UCSD-AML1 (cell line): ENCODE data around the gene C9orf85.
A peak's percentile ranks its signal among the peaks of the same experiment; 100 is the strongest.
"Not testable (repeated sequence)": the region's sequence is repeated elsewhere in the genome, so short reads cannot be mapped to it uniquely, and the experiment has no call there.

ENCODE experiments used
- DNase-seq: peaks from one replicate; lab custom pipeline; 2025; ENCODE audit not compliant: unreplicated experiment; lab: John Stamatoyannopoulos, UW

The C9orf85 gene

DNA sequence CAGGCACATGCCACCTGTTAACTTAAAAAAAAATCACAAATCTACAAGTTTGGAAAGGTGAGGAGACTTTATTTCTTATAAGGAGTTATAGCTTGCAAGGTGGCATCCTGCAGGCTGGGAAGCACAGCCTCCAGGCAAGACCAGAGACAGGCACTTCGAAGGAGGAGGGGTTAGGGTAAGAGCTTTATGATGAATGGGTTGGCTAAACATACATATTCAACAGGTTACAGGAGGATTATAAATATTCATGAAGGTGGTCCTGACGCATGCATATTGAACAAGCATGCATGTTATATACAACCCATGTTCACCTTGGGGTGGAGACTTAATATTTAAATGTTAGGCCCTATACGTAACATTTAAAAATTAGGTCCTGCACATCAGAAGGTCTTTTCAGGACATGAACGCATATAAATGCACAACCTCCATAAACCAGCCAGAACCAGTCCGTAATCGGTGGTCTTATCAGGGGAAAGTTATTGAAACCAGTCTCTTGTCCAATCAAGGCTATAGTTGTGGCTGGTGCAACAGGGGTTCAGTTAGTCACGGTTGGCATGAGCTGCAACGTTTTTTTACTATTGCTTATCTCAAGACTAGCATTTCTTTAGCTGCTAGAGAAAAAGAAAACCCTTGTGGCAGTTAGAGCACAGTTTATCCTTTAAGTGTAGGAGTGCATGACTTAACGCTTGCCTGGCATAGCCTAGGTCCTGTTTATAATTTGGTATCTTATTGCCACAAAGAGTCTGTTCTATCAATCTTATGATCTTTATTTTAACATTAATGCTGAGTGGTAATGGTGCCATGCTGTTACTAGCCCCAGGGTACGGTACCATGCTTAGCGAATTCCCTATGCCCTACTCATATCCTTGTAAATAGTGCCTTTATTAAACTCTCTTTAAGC is 76.3 kb downstream of the C9orf85 start:
- DNase-seq: no peak

DNA sequence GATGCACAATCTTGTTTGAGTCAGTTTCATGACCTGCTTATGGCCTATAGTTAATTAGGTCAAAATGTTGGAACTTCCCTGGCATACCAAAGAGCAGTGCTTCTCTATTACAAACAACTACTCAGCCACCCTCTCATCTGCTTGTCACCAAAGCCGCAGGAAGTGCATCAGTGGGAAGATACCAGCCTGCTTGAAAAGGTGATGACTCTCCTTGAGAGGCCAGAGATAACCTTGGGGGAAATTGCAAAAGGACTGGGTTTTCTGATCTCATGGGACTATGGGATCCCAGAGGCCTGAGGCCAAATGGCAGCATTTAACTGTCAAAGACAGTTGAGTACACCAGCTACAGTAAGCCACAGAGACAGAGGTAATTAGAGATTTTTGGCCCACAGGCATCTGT is 79.0 kb downstream of the C9orf85 start:
- no peak for DNase-seq

DNA sequence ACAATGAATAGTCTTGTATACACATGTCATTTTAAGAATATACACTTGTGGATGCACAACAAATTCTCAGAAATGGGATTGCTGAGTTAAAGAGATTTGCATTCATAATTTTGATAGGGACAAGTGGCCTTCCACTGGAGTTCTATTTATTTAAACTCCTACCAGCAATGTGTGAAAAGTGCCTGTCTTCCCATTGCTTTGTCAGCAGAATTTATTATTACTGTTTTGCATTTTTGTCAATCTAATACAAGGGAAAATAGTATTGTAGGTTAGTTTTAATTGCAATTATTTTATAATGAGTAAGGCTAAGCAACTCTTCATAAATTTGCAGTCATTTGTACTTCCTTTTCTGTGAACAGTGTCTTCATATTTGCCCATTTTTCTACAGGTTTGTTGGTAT is 94.0 kb downstream of the C9orf85 start:
- DNase-seq: no peak

DNA sequence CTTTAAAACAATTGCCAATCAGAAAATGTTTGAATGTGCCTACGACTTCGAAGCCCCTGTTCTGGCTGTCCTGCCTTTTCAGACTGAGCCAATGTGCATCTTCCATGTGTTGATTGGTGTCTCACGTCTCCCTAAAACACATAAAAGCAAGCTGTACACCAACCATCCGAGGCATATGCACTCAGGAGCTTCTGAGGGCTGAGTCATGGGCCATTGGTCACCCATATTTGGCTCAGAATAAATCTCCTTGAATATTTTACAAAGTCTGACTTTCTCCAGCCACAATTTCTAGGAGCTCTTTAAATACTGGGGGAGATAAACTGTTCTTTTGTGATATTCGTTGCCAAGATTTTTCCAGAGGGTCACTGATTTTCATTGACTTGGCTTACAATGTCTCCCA is 95.1 kb downstream of the C9orf85 start:
- no peak for DNase-seq

DNA sequence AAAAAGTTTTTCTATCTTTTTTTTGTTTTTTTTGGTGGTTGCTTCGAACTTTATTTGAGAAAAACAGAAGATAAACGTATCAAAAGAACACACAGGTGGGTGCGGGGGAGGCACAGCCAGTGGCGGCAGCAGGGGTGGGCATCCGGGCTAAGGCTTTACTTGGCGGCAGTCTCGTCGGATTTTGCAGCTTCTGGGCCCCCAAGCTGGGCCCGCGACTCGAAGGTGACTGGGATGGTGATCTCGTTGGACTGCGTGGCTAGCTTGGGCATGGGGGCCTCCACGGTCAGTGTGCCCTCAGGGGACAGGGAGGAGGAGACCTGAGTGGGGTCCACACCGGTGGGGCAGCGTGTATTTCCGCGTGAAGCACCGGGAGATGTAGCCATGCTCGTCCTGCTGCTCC is 96.3 kb downstream of the C9orf85 start:
- not testable (repeated sequence) for DNase-seq

DNA sequence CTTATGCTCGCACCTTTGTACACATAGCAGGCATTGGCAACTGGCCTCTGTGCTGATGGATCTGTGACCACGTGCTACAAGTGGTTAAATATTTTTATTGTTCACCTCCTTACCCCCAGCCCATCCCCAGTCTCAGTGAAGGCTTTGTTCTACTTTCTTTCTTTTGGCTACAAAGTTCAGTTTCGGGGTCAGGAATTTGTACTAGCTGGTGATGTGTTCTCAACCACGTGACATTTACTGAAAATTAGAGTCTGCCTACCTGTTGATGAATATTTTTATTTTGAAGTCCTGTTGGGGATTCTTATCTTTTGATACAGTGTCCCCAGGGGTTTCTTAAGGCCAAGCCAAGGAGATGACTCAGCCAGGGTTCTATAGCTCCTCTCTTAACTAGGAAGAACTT is 101.2 kb downstream of the C9orf85 start:
- no peak for DNase-seq

DNA sequence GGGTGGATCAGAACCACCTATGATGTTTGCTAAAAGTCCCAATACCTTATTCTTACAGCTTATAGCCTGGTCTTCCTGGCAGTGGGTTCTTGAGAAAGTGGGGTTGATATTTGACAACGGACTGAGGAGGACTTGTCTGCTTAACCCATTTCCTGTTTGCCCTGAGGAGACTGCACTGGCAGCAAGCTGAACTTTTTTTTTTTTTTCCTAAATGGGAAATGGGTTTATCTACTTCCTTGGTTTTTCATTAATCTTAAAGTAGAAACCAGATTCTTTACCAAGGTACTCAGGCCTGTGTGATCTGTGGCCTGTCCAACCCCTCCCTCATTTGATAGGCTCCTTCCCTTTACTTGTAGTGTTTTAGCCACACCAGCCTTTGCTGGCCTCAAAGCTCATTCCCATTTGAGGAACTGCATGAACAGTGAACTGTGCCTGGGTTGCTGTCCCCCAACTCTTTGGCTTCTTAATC is 101.9 kb downstream of the C9orf85 start:
- peak; percentile 15 for DNase-seq

DNA sequence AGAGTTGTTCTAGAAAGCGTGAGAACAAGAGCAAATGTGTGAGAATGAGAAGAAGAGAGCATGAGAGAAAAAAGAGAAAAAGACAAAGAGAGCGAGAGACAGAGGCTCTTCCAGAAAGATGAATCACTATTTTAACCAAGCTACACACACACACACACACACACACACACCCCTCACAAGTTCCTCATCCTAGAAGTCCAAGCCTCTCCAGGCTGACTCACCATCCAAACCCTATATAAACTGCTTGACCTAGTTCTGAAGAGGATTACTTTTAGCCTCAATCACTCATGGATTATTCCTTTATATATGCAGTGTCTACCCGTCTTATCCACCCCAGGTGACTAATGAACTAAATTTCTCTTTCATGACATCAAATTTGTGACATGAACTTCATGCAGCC is 111.4 kb downstream of the C9orf85 start:
- peak; percentile 18 for DNase-seq
